ENCODE data around the gene WWTR1. TPM values are rescaled to one million over a fixed set of nuclear protein-coding genes. Genes with fewer than 3 reads are reported as not detected.

WWTR1 gene
- total and polyA plus RNA-seq, 2 experiments from 2014 or later, result 25.1 to 26.2 TPM

GRCh38 chr3:149612456-149612855 lies 45.4 kb downstream of the WWTR1 start:
- Histone ChIP-seq H4K20me1 (replicated peaks; ENCODE audit: insufficient read depth) (peaks cover 6% of the 10 kb centered on the region; the same call in 1 of the 2 replicates), H3K27ac (ENCODE audit: low read depth) (no peak overlapping the region), H3K36me3 (ENCODE audit: insufficient read depth) (no peaks in the 10 kb centered on the region), H3K4me1 (ENCODE audit: insufficient read depth) (peaks cover 17% of the 10 kb centered on the region), H3K4me3 (no peak overlapping the region), H3K27me3 (ENCODE audit: insufficient read depth) (no peaks in the 10 kb centered on the region), H3K4me2 (no peak overlapping the region), H3K9me2 (ENCODE audit: insufficient read depth) (no peaks in the 10 kb centered on the region), H2AFZ (no peak overlapping the region), H3K79me2 (replicated peaks; ENCODE audit: insufficient read depth) (peaks cover 94% of the 10 kb centered on the region), H3F3A (replicated peaks; ENCODE audit: low read depth) (no peaks in the 10 kb centered on the region)
- no peak for TF ChIP-seq POLR2AphosphoS5 (IDR thresholded peaks at IDR 0.05; ENCODE audit: low read depth)
- no peak for TF ChIP-seq NANOG (IDR thresholded peaks at IDR 0.05; ENCODE audit: borderline replicate concordance)
- TF ChIP-seq CREB1 (CRISPR knock-in tag; IDR thresholded peaks at IDR 0.05; ENCODE audit: low read depth), result no peak
- no peak for TF ChIP-seq CTCF (conservative IDR thresholded peaks at IDR 0.05; ENCODE audit: low read depth in 2 of 2)
- TF ChIP-seq ZNF331 (CRISPR knock-in tag; IDR thresholded peaks at IDR 0.05; ENCODE audit: low read depth), result no peak
- no peak for TF ChIP-seq STAT1 (IDR thresholded peaks at IDR 0.05; ENCODE audit: unreplicated experiment)
- TF ChIP-seq ZNF114 (CRISPR knock-in tag; IDR thresholded peaks at IDR 0.05), result no peak
- no peak for TF ChIP-seq ZNF462 (CRISPR knock-in tag; IDR thresholded peaks at IDR 0.05)
- no peak for TF ChIP-seq REST (IDR thresholded peaks at IDR 0.05; ENCODE audit: unreplicated experiment)
- TF ChIP-seq ETS1 (IDR thresholded peaks at IDR 0.05), result no peak
- H3K4me1 Mint-ChIP-seq, result peaks cover 15% of the 10 kb centered on the region
- H3K27ac Mint-ChIP-seq, result no peak overlapping the region
- H3K9me3 Mint-ChIP-seq, result no peaks in the 10 kb centered on the region
- ATAC-seq, result no peak
- no peaks in the 10 kb centered on the region for H3K27me3 Mint-ChIP-seq (ENCODE audit: insufficient read depth, low read depth, poor library complexity)
- DNase-seq (ENCODE audit: low spot score), result no peak
- no peaks in the 10 kb centered on the region for H3K36me3 Mint-ChIP-seq (ENCODE audit: low read depth)
- H3K4me3 Mint-ChIP-seq, result no peak overlapping the region

Measured in GM23338 (cell line).